Measurements from ENCODE around the gene CCDC200.
"Not testable (repeated sequence)": the region's sequence is repeated elsewhere in the genome, so short reads cannot be mapped to it uniquely, and the experiment has no call there.

CCDC200 gene

GRCh38 chr17:43228020-43228782 lies at the start of gene CCDC200:
CCDC200 (minus strand) TSS chr17:43228623; CDS start chr17:43228554, 69 bp downstream.
- peaks cover 34% of the 10 kb centered on the region for H3K36me3 Mint-ChIP-seq
- not testable (repeated sequence) for H3K4me3 Mint-ChIP-seq; DNase-seq (ENCODE audit: low spot score in 2 of 2); ATAC-seq; H3K27ac Mint-ChIP-seq; H3K9me3 Mint-ChIP-seq; H3K4me1 Mint-ChIP-seq

DNA sequence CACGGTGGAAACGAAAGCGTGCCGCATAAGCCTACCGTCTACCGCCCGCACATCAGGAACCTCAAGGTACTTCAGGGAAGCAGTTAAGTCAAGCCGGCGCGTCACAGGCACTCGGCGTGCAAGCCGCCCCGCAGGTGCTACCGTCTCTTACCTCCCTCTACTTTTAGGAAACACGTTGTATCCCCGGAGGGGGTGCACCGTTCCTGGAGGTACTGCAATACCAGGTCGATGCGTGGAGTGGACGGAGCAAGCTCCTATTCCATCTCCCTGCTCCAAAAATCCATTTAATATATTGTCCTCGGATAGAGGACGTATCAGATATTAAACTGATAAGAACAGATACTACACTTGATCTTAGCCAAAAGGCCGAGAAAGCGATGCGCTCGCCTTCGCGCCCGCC lies 44.5 kb upstream of the CCDC200 start:
- H3K4me1 Mint-ChIP-seq; H3K36me3 Mint-ChIP-seq; H3K9me3 Mint-ChIP-seq; DNase-seq (ENCODE audit: low spot score in 2 of 2): not testable (repeated sequence)
- H3K4me3 Mint-ChIP-seq: peak overlapping the region; percentile 48
- ATAC-seq: peak; percentile 49
- peak overlapping the region; percentile 95 for H3K27ac Mint-ChIP-seq

- peak overlapping the region; percentile 95 for H3K27ac Mint-ChIP-seq
- peak overlapping the region; percentile 48 for H3K4me3 Mint-ChIP-seq
- H3K36me3 Mint-ChIP-seq, H3K4me1 Mint-ChIP-seq, ATAC-seq, H3K9me3 Mint-ChIP-seq: not testable (repeated sequence)
- peak in 1 of 2 donors; percentile 47 for DNase-seq (ENCODE audit: low spot score in 2 of 2)
These were observed 44.1 kb upstream of the CCDC200 start for GRCh38 chr17:43272483-43272882.

DNA sequence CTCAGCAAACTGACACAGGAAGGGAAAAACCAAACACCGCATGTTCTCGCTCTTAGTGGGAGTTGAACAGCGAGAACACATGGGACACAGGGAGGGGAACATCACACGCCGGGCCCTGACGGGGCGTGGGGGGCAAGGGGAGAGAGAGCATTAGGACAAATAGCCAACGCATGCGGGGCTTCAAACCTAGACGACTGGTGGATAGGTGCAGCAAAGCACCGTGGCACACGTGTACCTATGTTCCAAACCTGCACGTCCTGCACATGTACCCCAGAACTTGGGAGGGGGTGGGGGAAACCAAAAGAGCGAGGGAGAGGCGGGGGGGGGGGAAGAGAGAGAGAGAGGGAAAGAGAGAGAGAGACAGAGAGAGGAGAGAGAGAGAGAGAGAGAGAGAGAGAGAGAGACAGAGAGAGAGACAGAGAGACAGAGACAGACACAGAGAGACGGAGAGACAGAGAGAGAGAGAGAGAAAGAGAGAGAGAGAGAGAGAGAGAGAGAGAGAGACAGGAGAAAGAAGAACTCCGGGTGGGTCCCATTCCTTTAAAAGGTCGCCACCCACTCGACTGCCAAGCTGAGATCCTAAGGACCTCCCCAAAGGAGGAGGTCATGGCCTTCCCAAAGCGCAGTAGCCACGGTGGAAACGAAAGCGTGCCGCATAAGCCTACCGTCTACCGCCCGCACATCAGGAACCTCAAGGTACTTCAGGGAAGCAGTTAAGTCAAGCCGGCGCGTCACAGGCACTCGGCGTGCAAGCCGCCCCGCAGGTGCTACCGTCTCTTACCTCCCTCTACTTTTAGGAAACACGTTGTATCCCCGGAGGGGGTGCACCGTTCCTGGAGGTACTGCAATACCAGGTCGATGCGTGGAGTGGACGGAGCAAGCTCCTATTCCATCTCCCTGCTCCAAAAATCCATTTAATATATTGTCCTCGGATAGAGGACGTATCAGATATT lies 42.4 kb upstream of the CCDC200 start:
- peak; percentile 51 for ATAC-seq
- not testable (repeated sequence) for DNase-seq (ENCODE audit: low spot score in 2 of 2)

GRCh38 chr17:43246456-43246855 lies 18.0 kb upstream of the CCDC200 start:
- not testable (repeated sequence) for H3K27ac Mint-ChIP-seq, H3K4me1 Mint-ChIP-seq, H3K36me3 Mint-ChIP-seq, ATAC-seq, H3K9me3 Mint-ChIP-seq, H3K4me3 Mint-ChIP-seq
- DNase-seq (ENCODE audit: low spot score in 2 of 2): peak; percentile 64 to 91

More for the DNA sequence above, 42.4 kb upstream of the CCDC200 start:
- not testable (repeated sequence) for H3K4me3 Mint-ChIP-seq, H3K27ac Mint-ChIP-seq, H3K36me3 Mint-ChIP-seq, H3K4me1 Mint-ChIP-seq, H3K9me3 Mint-ChIP-seq

- not testable (repeated sequence) for H3K27ac Mint-ChIP-seq, H3K36me3 Mint-ChIP-seq, H3K9me3 Mint-ChIP-seq, H3K4me3 Mint-ChIP-seq, H3K4me1 Mint-ChIP-seq
- DNase-seq (ENCODE audit: low spot score in 2 of 2) (peak in 1 of 2 donors; percentile 29), ATAC-seq (peak; percentile 55)
These were observed 12.4 kb upstream of the CCDC200 start for GRCh38 chr17:43240596-43241352.

DNA sequence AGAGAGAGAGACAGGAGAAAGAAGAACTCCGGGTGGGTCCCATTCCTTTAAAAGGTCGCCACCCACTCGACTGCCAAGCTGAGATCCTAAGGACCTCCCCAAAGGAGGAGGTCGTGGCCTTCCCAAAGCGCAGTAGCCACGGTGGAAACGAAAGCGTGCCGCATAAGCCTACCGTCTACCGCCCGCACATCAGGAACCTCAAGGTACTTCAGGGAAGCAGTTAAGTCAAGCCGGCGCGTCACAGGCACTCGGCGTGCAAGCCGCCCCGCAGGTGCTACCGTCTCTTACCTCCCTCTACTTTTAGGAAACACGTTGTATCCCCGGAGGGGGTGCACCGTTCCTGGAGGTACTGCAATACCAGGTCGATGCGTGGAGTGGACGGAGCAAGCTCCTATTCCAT lies 11.2 kb upstream of the CCDC200 start:
- not testable (repeated sequence) for H3K27ac Mint-ChIP-seq; H3K9me3 Mint-ChIP-seq; H3K4me1 Mint-ChIP-seq; H3K4me3 Mint-ChIP-seq; H3K36me3 Mint-ChIP-seq; DNase-seq (ENCODE audit: low spot score in 2 of 2)
- ATAC-seq: peak; percentile 51

DNA sequence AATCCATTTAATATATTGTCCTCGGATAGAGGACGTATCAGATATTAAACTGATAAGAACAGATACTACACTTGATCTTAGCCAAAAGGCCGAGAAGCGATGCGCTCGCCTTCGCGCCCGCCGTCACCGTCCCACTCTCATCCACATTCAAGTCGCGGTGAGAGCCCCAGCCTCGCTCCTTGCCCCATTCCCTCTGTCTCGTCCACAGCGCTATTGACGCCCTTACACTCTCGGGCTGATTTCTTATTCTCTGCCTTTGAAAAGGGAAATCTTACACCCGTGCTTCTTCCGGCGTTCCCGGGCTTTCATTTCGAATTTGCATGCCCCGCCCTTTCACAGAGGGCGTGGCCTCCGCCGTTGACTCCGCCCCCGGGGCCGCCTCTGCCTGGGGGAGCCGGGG lies 5.5 kb upstream of the CCDC200 start, which contains the start of gene RNU2-1:
Gene RNU2-1, minus strand, starts transcription at position 101 of the 400 bp plus-strand sequence.
- H3K36me3 Mint-ChIP-seq; ATAC-seq; H3K27ac Mint-ChIP-seq; H3K9me3 Mint-ChIP-seq; DNase-seq (ENCODE audit: low spot score in 2 of 2); H3K4me3 Mint-ChIP-seq; H3K4me1 Mint-ChIP-seq: not testable (repeated sequence)

GRCh38 chr17:43233263-43233662 lies 4.8 kb upstream of the CCDC200 start:
- not testable (repeated sequence) for DNase-seq (ENCODE audit: low spot score in 2 of 2); H3K36me3 Mint-ChIP-seq; H3K4me1 Mint-ChIP-seq; H3K27ac Mint-ChIP-seq; H3K9me3 Mint-ChIP-seq; H3K4me3 Mint-ChIP-seq; ATAC-seq

DNA sequence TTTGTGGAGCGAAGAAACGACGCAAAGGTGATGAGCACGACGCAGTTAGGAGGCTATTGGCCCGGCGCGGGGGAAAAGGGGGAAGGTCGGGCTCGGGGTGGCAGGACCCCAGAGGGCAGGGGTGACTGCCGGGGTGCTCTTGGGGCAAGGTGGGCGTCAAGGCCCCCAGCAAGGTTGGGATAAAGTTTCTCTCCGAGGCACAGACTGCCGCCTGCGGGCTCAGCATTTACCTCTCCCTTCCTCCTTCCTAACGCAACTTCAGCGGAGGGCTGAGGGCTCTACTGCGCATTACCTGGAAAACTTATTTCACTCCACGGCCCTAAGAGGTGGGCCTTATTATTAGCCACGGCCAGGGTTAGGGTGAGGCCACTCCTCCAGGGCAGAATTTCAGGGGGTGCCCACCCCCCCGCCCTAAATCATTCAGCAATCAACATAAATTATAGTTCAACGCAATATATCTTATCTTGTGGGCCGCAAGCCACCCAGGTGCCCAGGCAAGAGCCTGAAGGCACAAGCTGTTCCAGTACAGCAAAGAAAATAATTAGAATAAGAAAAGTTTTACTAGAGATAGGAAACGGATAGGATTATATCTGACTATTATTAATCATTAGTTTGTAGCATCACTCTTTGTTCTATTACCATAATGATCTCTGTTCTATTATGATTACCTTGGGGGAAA lies 3.7 kb upstream of the CCDC200 start:
- not testable (repeated sequence) for H3K27ac Mint-ChIP-seq, H3K4me3 Mint-ChIP-seq, H3K9me3 Mint-ChIP-seq, ATAC-seq, H3K36me3 Mint-ChIP-seq, H3K4me1 Mint-ChIP-seq
- peak; percentile 43 to 81 for DNase-seq (ENCODE audit: low spot score in 2 of 2)

DNA sequence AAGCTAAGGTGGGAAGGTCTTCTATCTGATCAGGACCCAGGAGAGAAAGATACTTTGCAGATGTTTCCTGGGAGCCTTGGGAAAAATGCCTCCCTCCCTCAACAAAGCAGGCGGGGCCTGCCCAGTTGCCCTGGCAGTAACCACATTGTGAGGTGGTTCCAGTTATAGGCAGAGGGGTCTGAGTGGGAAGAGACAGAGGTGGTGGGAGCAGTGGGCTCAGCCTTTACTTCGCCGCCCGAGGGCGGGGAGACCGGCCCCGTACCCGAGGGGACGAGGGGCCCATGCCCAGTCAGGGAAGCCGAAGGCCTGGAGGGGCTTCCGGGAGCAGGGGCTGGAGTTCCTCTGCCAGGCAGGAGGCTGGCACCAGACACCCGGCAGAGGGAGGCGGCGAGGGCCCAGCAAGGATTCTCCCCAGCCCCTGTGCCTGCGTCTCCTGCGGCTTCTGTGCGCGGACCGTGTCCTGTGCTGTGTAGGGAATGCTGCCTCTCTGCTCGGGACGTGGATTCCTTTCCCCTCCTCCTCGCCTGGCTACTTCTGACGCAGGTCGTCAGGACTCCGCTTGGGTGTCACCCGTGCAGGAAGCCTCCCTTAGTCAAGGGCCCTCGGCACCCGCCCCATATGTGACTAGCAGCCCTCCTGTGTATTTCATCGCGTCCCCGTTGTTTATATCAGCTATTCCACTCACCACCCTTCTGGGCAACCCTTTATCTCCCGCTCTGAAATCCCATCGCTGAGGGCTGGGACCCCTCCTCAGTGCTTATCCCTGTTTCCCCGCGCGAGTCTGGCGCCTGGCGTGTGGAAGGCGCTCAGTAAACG lies 3.0 kb upstream of the CCDC200 start:
- peaks cover 14% of the 10 kb centered on the region for H3K36me3 Mint-ChIP-seq
- peak in 1 of 2 donors; percentile 41 for DNase-seq (ENCODE audit: low spot score in 2 of 2)
- H3K4me1 Mint-ChIP-seq, H3K9me3 Mint-ChIP-seq, ATAC-seq, H3K27ac Mint-ChIP-seq, H3K4me3 Mint-ChIP-seq: not testable (repeated sequence)

DNA sequence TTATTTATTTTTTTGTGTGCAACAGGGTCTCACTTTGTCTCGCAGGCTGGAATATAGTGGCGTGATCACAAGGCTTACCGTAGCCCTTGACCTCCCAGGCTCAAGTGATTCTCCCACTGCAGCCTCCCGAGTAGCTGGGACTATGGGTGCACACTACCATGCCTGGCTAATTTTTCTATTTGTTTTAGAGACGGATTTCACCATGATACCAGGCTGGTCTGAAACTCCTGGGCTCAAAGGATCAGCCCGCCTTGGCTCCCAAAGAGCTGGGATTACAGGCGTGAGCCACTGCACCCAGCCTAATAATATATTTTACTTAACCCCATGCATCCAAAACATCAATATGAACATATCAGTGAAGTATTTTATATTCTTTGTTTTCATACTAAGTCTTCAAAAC lies 2.0 kb downstream of the CCDC200 start:
- peaks cover 43% of the 10 kb centered on the region for H3K36me3 Mint-ChIP-seq
- ATAC-seq: no peak
- H3K9me3 Mint-ChIP-seq: no peaks in the 10 kb centered on the region
- no peak overlapping the region for H3K4me3 Mint-ChIP-seq
- H3K27ac Mint-ChIP-seq: no peak overlapping the region
- peak in 1 of 2 donors; percentile 22 for DNase-seq (ENCODE audit: low spot score in 2 of 2)
- no peaks in the 10 kb centered on the region for H3K4me1 Mint-ChIP-seq

- ATAC-seq (no peak), DNase-seq (ENCODE audit: low spot score in 2 of 2) (peak in 1 of 2 donors; percentile 44)
- no peak overlapping the region for H3K27ac Mint-ChIP-seq
- H3K4me3 Mint-ChIP-seq: no peak overlapping the region
- H3K9me3 Mint-ChIP-seq: no peaks in the 10 kb centered on the region
- H3K4me1 Mint-ChIP-seq: no peaks in the 10 kb centered on the region
- H3K36me3 Mint-ChIP-seq: peaks cover 53% of the 10 kb centered on the region
These were observed 4.2 kb downstream of the CCDC200 start for GRCh38 chr17:43224146-43224705.
